ENCODE measurements around the gene PRR16.
A peak's percentile ranks its signal among the peaks of the same experiment; 100 is the strongest.

Gene PRR16

GRCh38 chr5:120518581-120518980, 54.5 kb downstream of the PRR16 start:
- no peak for DNase-seq

- no peak for DNase-seq
These were observed 63.2 kb downstream of the PRR16 start for GRCh38 chr5:120527251-120527650.

- no peak for DNase-seq
These were observed 64.5 kb downstream of the PRR16 start for GRCh38 chr5:120528609-120529008.

GRCh38 chr5:120529386-120529785, 65.3 kb downstream of the PRR16 start:
- no peak for DNase-seq

GRCh38 chr5:120531215-120531614, 67.1 kb downstream of the PRR16 start:
- DNase-seq, result no peak

- DNase-seq, result no peak
These were observed 68.7 kb downstream of the PRR16 start for GRCh38 chr5:120532835-120533234.

- DNase-seq, result no peak
These were observed 69.5 kb downstream of the PRR16 start for GRCh38 chr5:120533581-120533980.

GRCh38 chr5:120535900-120536299, 71.8 kb downstream of the PRR16 start:
- peak; percentile 58 for DNase-seq

GRCh38 chr5:120538149-120538548, 74.0 kb downstream of the PRR16 start:
- peak; percentile 88 for DNase-seq

- DNase-seq, result peak; percentile 58
These were observed 74.5 kb downstream of the PRR16 start for GRCh38 chr5:120538644-120539043.

- DNase-seq, result no peak
These were observed 75.4 kb downstream of the PRR16 start for GRCh38 chr5:120539471-120539870.

- no peak for DNase-seq
These were observed 76.0 kb downstream of the PRR16 start for GRCh38 chr5:120540097-120540496.

GRCh38 chr5:120544043-120544442, 79.9 kb downstream of the PRR16 start:
- DNase-seq, result no peak

- no peak for DNase-seq
These were observed 80.9 kb downstream of the PRR16 start for GRCh38 chr5:120545007-120545406.

GRCh38 chr5:120545951-120546350, 81.9 kb downstream of the PRR16 start:
- peak; percentile 60 for DNase-seq

- DNase-seq, result no peak
These were observed 82.8 kb downstream of the PRR16 start for GRCh38 chr5:120546922-120547321.

GRCh38 chr5:120550358-120550757, 86.3 kb downstream of the PRR16 start:
- peak; percentile 86 for DNase-seq

GRCh38 chr5:120552638-120553037, 88.5 kb downstream of the PRR16 start:
- DNase-seq, result peak; percentile 41

- DNase-seq, result no peak
These were observed 91.2 kb downstream of the PRR16 start for GRCh38 chr5:120555345-120555744.

- no peak for DNase-seq
These were observed 99.9 kb downstream of the PRR16 start for GRCh38 chr5:120564013-120564412.

GRCh38 chr5:120567066-120567465, 103.0 kb downstream of the PRR16 start:
- no peak for DNase-seq

- DNase-seq, result peak; percentile 61
These were observed 103.8 kb downstream of the PRR16 start for GRCh38 chr5:120567921-120568320.

- DNase-seq, result peak; percentile 55
These were observed 104.6 kb downstream of the PRR16 start for GRCh38 chr5:120568711-120569110.

- no peak for DNase-seq
These were observed 112.5 kb downstream of the PRR16 start for GRCh38 chr5:120576588-120576987.

- no peak for DNase-seq
These were observed 118.5 kb downstream of the PRR16 start for GRCh38 chr5:120582635-120583034.

GRCh38 chr5:120586646-120587045, 122.5 kb downstream of the PRR16 start:
- DNase-seq, result no peak

Measured in HCEC 1CT (cell line).